GM19351 (cell line): ENCODE data around the gene CORO7.
A peak's percentile ranks its signal among the peaks of the same experiment; 100 is the strongest.
"Not testable (repeated sequence)": the region's sequence is repeated elsewhere in the genome, so short reads cannot be mapped to it uniquely, and the experiment has no call there.

Source experiments
- ATAC-seq: cut with Tn5 transposase; IDR thresholded peaks from one replicate; pipeline ENCODE4 v1.9.1; 2021; ENCODE audit warnings: mild to moderate bottlenecking, moderate library complexity; ENCODE audit not compliant: unreplicated experiment

The CORO7 gene

GRCh38 chr16:4403133-4403949 lies 13.1 kb downstream of the CORO7 start:
- no peak for ATAC-seq

GRCh38 chr16:4402439-4403132 lies 13.8 kb downstream of the CORO7 start:
- ATAC-seq = peak; percentile 60

DNA sequence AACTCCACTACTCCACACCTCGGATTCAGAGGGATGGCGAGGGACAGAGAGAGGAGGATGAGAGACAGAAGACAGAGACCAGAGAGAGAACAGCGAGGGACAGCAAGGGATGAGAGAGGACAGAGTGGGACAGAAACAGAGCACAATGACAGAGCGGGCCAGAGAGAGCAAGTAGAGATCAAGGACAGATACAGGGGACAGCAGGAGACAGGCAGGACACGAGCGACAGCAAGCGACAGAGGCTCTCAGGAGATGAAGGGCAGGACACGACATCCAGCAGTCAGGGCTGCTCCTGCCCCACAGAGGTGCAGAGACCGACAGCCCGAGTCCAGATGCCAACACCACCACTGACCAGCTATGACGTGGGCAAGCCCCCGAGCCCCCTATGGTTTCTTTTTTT lies 14.9 kb downstream of the CORO7 start:
- no peak for ATAC-seq

GRCh38 chr16:4401094-4401501 lies 15.3 kb downstream of the CORO7 start:
- no peak for ATAC-seq

DNA sequence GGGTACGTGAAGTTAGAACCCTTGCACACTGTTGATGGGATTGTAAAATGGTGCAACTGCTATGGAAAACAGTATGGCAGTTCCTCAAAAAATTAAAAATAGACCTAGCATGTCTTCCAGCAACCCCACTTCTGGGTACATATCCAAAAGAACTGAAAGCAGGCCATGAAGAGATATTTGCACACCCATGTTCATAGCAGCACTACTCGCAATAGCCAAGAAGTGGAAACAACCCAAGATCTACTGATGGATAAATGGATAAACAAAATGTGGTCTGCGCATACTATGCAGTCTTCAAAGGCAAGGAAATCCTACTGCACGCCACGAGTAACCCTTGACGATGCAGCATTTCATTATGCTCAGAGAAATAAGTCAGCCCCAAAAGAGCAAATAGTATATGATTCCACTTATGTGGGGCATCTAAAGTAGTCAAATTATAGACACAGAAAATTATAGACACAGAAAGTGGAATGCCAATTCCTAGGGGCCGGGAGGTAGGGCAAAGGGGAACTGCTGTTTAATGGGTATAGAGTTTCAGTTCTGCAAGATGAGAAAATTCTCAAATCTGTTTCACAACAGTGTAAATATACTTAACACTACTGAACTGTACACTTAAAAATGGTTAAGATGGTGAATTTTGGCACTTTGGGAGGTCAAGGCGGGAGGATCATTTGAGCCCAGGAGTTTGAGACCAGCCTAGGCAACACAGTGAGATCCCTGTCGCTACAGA lies 17.2 kb downstream of the CORO7 start:
- ATAC-seq = no peak

DNA sequence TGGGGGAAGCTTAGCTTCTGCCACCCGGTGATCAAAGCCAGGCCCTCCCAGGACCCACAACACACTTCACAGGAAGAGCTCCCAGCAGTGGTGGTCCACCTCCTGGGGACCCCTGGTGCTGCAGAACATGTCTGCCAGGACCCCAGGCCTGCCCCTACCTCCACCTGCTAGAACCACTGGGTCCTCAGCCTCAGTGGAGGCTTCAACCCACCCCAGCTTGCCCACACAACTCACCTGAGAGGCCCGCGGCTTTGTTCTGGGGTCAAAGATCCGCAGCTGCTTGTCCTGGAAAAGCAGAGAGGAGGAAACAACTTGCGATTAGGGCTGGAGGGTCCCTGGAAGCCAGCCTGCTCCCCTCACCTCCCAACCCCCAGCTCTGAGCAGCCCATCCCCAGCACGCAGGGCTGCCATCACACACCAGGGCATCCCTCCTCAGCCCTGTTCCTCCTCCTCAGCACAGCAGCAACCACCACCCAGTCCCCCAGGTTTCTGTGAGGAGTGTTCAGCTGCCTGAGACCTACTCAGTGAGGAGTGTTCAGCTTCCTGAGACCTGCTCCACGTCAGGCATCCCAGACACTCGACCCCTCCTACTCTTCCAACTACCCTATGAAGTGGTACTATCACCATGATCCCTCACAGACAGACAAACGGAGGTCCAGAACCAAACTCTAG lies 21.2 kb downstream of the CORO7 start:
- no peak for ATAC-seq

GRCh38 chr16:4393850-4394249 lies 22.5 kb downstream of the CORO7 start:
- ATAC-seq = not testable (repeated sequence)

DNA sequence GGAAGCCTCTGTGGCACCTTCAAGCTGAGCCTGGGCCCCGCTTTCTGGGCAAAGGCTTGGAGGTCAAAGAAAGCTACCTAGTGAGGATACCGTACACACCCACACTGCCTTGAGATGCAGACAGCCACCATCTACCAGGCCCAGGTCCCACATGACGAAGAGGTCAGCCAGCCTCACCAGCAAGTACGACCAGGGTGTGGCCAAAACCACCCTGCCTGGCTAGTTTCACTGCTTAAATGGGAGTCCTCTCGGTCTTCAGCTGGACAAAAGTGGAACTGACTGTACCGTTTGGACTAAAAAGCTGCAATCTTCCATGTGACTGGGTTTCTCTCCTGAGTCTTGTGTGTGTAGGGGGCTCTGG lies 23.2 kb downstream of the CORO7 start:
- no peak for ATAC-seq

DNA sequence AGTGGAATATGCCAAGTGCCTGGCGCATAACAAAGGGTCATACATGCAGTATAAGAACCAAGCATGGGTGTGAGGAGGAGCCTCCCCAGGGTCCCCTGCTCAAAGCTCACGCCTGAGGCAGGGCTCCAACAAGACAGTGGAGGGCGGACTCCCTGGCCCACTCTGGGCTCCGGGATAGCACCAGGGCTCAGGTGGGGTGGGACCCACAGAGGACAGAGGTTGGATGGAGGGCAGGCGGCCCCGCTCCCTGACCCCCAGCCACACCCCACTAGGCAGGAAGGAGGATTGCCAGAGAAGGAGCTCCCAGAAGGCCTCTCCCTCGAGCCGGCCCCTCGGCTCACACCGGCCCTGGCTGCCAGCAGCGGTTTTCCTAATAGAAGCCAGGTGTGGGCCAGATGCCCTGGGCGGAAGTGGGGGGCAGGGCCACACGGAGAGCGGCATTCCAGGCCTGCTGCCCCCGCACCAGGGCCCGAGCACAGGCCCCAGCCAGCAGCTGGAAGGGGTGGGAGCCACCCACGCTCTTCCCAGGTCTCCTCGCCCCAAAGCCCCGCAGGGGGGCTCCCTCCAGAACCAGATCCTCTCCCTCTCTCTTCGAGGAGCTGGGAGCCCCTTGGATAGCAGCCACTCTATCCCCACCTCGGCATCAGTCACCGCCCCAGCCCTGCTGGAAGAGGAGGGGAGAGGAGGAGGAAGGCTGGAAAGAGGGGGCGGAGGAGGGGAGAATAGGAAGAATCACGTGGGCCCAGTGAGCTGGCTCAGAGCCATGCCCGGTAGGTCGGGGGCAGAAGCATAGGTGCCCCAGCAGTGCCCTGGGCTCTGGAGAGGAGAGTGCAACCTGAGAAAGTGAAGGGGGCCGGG lies 23.8 kb downstream of the CORO7 start:
- no peak for ATAC-seq

DNA sequence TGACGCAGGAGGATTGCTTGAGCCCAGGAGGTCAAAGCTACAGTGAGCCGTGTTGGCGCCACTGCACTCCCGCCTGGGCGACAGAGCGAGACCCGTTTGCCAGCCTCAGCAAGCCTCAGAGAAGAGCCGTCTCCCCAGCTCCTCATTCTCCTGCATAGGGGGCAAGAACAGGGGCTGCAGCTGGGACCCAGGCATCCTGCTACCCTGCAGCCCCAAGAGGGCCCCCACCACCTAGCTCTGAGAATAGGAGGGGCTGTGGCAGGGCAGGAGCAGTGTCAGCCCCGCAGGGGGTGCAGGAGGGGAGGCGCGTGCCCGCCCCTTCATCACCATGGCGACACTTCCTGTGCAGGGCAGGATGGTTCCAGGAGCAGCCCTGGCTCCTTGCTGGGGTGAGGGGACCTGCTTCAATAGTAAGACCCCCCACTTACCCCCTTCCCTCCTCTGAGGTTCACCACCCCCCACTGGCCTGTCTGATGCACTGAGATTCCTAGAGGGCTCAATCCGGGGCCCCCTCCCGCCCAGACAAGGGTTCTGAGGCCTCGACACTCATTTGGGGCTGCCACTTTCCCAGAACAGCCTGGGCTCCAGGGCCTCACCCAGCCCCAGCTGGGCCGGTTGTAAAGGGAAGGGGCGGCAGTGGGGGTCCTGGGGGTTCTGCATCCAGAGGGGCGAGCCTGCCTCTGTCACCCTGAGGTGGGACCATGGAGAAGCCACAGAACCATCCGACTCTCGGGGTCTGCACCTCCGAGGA lies 24.6 kb downstream of the CORO7 start:
- ATAC-seq = no peak

- no peak for ATAC-seq
These were observed 25.8 kb downstream of the CORO7 start for GRCh38 chr16:4390266-4391260.

GRCh38 chr16:4389051-4389955 lies 27.1 kb downstream of the CORO7 start:
- no peak for ATAC-seq

- ATAC-seq = no peak
These were observed 27.9 kb downstream of the CORO7 start for GRCh38 chr16:4388271-4389021.

DNA sequence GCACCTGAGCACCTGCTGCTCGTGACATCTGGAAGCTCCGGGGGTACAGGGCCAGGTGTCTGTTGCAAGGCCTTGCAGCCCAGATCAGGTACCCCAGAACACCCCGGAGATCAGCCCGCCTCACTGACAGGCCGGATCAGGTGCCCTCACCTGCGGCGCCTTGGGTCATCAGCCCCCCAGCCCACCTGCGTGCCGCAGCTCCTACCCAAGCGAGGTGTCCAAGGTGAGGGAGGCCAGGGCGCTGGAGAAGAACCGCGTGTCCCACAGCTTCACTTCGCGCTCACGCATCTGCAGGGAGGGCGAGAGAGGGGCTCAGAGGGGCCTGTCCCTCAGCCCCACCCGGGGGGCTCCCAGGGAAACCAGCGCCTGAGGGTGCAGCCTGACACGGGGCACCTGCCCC lies 28.6 kb downstream of the CORO7 start:
- no peak for ATAC-seq

DNA sequence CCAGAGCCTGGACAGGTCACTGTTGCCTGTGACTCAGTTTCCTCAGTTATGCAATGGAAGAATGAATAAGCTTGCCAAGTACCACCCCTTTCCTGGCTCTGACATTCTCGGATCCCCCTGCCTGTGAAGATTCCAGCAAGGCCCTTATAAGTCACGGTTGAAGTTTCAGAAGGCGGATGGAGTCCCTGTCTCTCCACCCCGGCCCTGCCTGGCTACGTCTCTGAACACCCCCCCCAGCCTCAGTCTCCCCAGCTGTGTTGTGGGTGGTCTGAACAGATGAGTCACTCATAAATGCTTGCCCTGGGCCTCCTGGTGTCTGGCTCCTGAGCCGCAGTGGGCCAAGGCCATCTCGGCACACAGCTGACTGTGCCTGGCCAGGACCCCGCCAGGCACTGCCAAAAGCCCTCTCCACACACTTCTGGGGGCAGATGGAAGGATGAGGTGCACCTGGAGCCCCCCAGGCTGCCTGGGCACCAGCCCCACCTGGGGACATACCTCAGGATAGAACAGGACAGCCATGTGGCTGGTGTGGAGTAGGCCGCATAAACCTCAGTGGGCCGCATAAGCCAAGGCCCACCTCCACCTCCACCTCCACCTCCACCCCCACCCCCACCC lies 29.3 kb downstream of the CORO7 start:
- ATAC-seq = no peak

- ATAC-seq = no peak
These were observed 30.0 kb downstream of the CORO7 start for GRCh38 chr16:4386451-4386805.
